ENCODE measurements around the gene AP1S1. TPM values are rescaled to one million over a fixed set of nuclear protein-coding genes. Genes with fewer than 3 reads are reported as not detected.

The AP1S1 gene
- total and polyA plus RNA-seq, 12 donors: 7.8 to 33.1 (median 11.4) TPM

GRCh38 chr7:101162551-101163278, 8.4 kb downstream of the AP1S1 start:
- Histone ChIP-seq H3K9me3 (no peaks in the 10 kb centered on the region), H3K36me3 (peaks cover 0 to 34% (median 3%) of the 10 kb centered on the region in 9 donors), H3K4me3 (peak overlapping the region in 9 of 10 donors; percentile 11 to 53 (median 35)), H3K27ac (peak overlapping the region in 1 of 10 donors; percentile 6), H3K4me1 (peaks cover 13 to 43% (median 39%) of the 10 kb centered on the region in 9 donors), H3K27me3 (peaks cover 21 to 75% (median 66%) of the 10 kb centered on the region in 7 donors)
- WGBS, 2 donors: 2 to 3% methylated on average over 61 to 74 of the region's 74 CpGs
- DNase-seq: peak in 1 of 2 donors; percentile 40
- ATAC-seq: peak in 3 of 8 donors; percentile 38 to 50 (median 43)
- TF ChIP-seq CTCF (IDR thresholded peaks at IDR 0.05): no peak
- intact Hi-C loops (cut with DNase I): no loop called here

- peak in 1 of 8 donors; percentile 1 for ATAC-seq
- peaks cover 13 to 43% (median 39%) of the 10 kb centered on the region in 9 donors for H3K4me1 ChIP-seq
- intact Hi-C loops (cut with DNase I): no loop called here
- no peaks in the 10 kb centered on the region for H3K9me3 ChIP-seq
- H3K27me3 ChIP-seq: peaks cover 22 to 82% (median 74%) of the 10 kb centered on the region in 7 donors
- 1% methylated on average over 68 to 92 of the region's 92 CpGs for WGBS, 2 donors
- peaks cover 0 to 27% (median 3%) of the 10 kb centered on the region in 9 donors for H3K36me3 ChIP-seq
- TF ChIP-seq CTCF (IDR thresholded peaks at IDR 0.05): no peak
- no peak for DNase-seq
- H3K27ac ChIP-seq: peak overlapping the region in 1 of 10 donors; percentile 5
- peak overlapping the region in 9 of 10 donors; percentile 11 to 53 (median 38) for H3K4me3 ChIP-seq
These were observed 9.2 kb downstream of the AP1S1 start for GRCh38 chr7:101163279-101164070.

- H3K27ac ChIP-seq: no peak overlapping the region
- TF ChIP-seq CTCF (IDR thresholded peaks at IDR 0.05): no peak
- H3K9me3 ChIP-seq: no peaks in the 10 kb centered on the region
- intact Hi-C loops (cut with DNase I): no loop called here
- H3K4me3 ChIP-seq: peak overlapping the region in 9 of 10 donors; percentile 2 to 53 (median 35)
- peaks cover 13 to 46% (median 39%) of the 10 kb centered on the region in 9 donors for H3K4me1 ChIP-seq
- peaks cover 0 to 19% (median 3%) of the 10 kb centered on the region in 9 donors for H3K36me3 ChIP-seq
- 1 to 2% methylated on average over 70 to 75 of the region's 75 CpGs for WGBS, 2 donors
- ATAC-seq: peak in 6 of 8 donors; percentile 16 to 59 (median 40)
- H3K27me3 ChIP-seq: peaks cover 28 to 89% (median 82%) of the 10 kb centered on the region in 7 donors
- peak in 1 of 2 donors; percentile 29 for DNase-seq
These were observed 10.0 kb downstream of the AP1S1 start for GRCh38 chr7:101164071-101164840.
